Natural killer cell (primary cell): Measurements from ENCODE around the gene GALNT17. TPM values are rescaled to one million over a fixed set of nuclear protein-coding genes. Genes with fewer than 3 reads are reported as not detected.

Experiments used
- ATAC-seq, 3 donors: fragments of 150-1000 bp in 2 of 3; fragments of 200-7000 bp in 1 of 3; cut with Tn5 transposase; 1 replicate in 1 of 3; 2 replicates in 2 of 3; pipeline ENCODE4 v1.10.0; 2021; ENCODE audit warnings: mild to moderate bottlenecking in 2 of 3, moderate library complexity in 2 of 3
- DNase-seq, 2 donors: peaks; one replicate each; pipeline versions ENCODE4 v3.0.0 to v3.0.0-alpha.2; 2013 to 2021; ENCODE audit warnings: mixed read lengths in 1 of 2
- H3K27ac ChIP-seq: one replicate; pipeline ENCODE4 v1.5.1; 2013; ENCODE audit warnings: mild to moderate bottlenecking, low read length
- H3K27me3 ChIP-seq: one replicate; pipeline ENCODE4 v1.6.1; 2013; ENCODE audit warnings: low read length; ENCODE audit not compliant: control insufficient read depth, insufficient read depth
- H3K36me3 ChIP-seq: one replicate; pipeline ENCODE4 v1.6.1; 2013; ENCODE audit warnings: low read length; ENCODE audit not compliant: control insufficient read depth, insufficient read depth
- H3K4me1 ChIP-seq: one replicate; pipeline ENCODE4 v1.6.1; 2013; ENCODE audit warnings: low read length; ENCODE audit not compliant: control insufficient read depth, insufficient read depth
- H3K4me3 ChIP-seq: one replicate; pipeline ENCODE4 v1.5.1; 2013; ENCODE audit warnings: low read length
- H3K9me3 ChIP-seq: one replicate; pipeline ENCODE4 v1.6.1; 2013; ENCODE audit warnings: low read length; ENCODE audit not compliant: control insufficient read depth, insufficient read depth
- H3K27ac Mint-ChIP-seq, 2 donors: one replicate each; pipeline ENCODE4 v1.8.0; 2022; ENCODE audit warnings: mild to moderate bottlenecking in 2 of 2, mixed read lengths in 2 of 2, moderate library complexity in 1 of 2
- H3K27me3 Mint-ChIP-seq, 2 donors: one replicate each; pipeline ENCODE4 v1.8.0; 2022; ENCODE audit warnings: low read depth in 2 of 2, mixed read lengths in 2 of 2
- H3K36me3 Mint-ChIP-seq: one replicate; pipeline ENCODE4 v1.8.0; 2022; ENCODE audit warnings: mixed read lengths
- H3K4me1 Mint-ChIP-seq, 2 donors: one replicate each; pipeline ENCODE4 v1.8.0; 2022; ENCODE audit warnings: mixed read lengths in 2 of 2
- H3K4me3 Mint-ChIP-seq: one replicate; pipeline ENCODE4 v1.8.0; 2022; ENCODE audit warnings: mild to moderate bottlenecking, moderate library complexity, mixed read lengths
- H3K9me3 Mint-ChIP-seq, 2 donors: one replicate each; pipeline ENCODE4 v1.8.0; 2022; ENCODE audit warnings: mixed read lengths in 2 of 2
- CTCF ChIP-seq: fragments of 200-600 bp; IDR thresholded peaks from one replicate; pipeline ENCODE4 v1.8.0; 2022; ENCODE audit warnings: antibody characterized with exemption
- WGBS: methylation state at CpG from one replicate; pipeline ENCODE4 v1.1.7; 2013; ENCODE audit warnings: missing lambda C conversion rate; ENCODE audit not compliant: insufficient coverage; 5-methylcytosine and 5-hydroxymethylcytosine counted together
- intact Hi-C: fragments of 100-400 bp; cut with micrococcal nuclease; formaldehyde crosslinking; loops from one replicate; pipeline ENCODE4 v1.14.2; 2022
- total RNA-seq, 4 donors: library from RNA; stranded (reverse); fragments of 120-200 nt in 1 of 4; gene quantifications; one replicate each; pipeline versions ENCODE4 v1.2.3 to v1.2.4, GENCODE V29; 2013 to 2022

GALNT17 gene
- total RNA-seq, 3 donors from 2014 or later (not counting 1 experiment from before 2014, with no cell fraction given) = not detected

GRCh38 chr7:71511361-71511807 is 379.4 kb downstream of the GALNT17 start:
- ATAC-seq (no peak), DNase-seq (no peak)
- Mint-ChIP-seq H3K4me3 (no peak overlapping the region), H3K9me3 (peaks cover 4 to 10% of the 10 kb centered on the region in 2 donors), H3K4me1 (no peaks in the 10 kb centered on the region), H3K36me3 (no peaks in the 10 kb centered on the region), H3K27me3 (no peaks in the 10 kb centered on the region), H3K27ac (no peak overlapping the region)
- no peaks in the 10 kb centered on the region for H3K36me3 ChIP-seq
- H3K27me3 ChIP-seq = no peaks in the 10 kb centered on the region
- H3K9me3 ChIP-seq = no peaks in the 10 kb centered on the region
- H3K4me1 ChIP-seq = no peaks in the 10 kb centered on the region
- H3K27ac ChIP-seq = no peak overlapping the region
- intact Hi-C loops = no loop called here
- no peak for TF ChIP-seq CTCF
- H3K4me3 ChIP-seq = no peak overlapping the region
- WGBS = 73% methylated on average over 3 of the region's 3 CpGs

GRCh38 chr7:71517940-71518699 is 386.2 kb downstream of the GALNT17 start:
- no peak for TF ChIP-seq CTCF
- Histone ChIP-seq H3K27ac (no peak overlapping the region), H3K4me1 (no peaks in the 10 kb centered on the region), H3K27me3 (no peaks in the 10 kb centered on the region), H3K36me3 (no peaks in the 10 kb centered on the region), H3K9me3 (peaks cover 16% of the 10 kb centered on the region), H3K4me3 (no peak overlapping the region)
- intact Hi-C loops = no loop called here
- Mint-ChIP-seq H3K9me3 (peaks cover 5 to 34% of the 10 kb centered on the region in 2 donors), H3K4me3 (no peak overlapping the region), H3K36me3 (no peaks in the 10 kb centered on the region), H3K4me1 (no peaks in the 10 kb centered on the region), H3K27me3 (no peaks in the 10 kb centered on the region), H3K27ac (no peak overlapping the region)
- DNase-seq = no peak
- no peak for ATAC-seq
- WGBS = 80% methylated on average over 6 of the region's 7 CpGs

GRCh38 chr7:71518880-71519279 is 386.9 kb downstream of the GALNT17 start:
- Mint-ChIP-seq H3K36me3 (no peaks in the 10 kb centered on the region), H3K27ac (no peak overlapping the region), H3K4me1 (no peaks in the 10 kb centered on the region), H3K9me3 (peaks cover 5 to 34% of the 10 kb centered on the region in 2 donors), H3K27me3 (no peaks in the 10 kb centered on the region), H3K4me3 (no peak overlapping the region)
- Histone ChIP-seq H3K36me3 (no peaks in the 10 kb centered on the region), H3K4me3 (no peak overlapping the region), H3K27me3 (no peaks in the 10 kb centered on the region), H3K27ac (no peak overlapping the region), H3K4me1 (no peaks in the 10 kb centered on the region), H3K9me3 (peaks cover 16% of the 10 kb centered on the region)
- intact Hi-C loops = no loop called here
- no peak for TF ChIP-seq CTCF
- 100% methylated on average over 1 of the region's 2 CpGs for WGBS
- ATAC-seq (no peak), DNase-seq (no peak)

- Mint-ChIP-seq H3K27ac (no peak overlapping the region), H3K36me3 (no peaks in the 10 kb centered on the region), H3K27me3 (no peaks in the 10 kb centered on the region), H3K9me3 (peaks cover 5 to 24% of the 10 kb centered on the region in 2 donors), H3K4me1 (no peaks in the 10 kb centered on the region), H3K4me3 (no peak overlapping the region)
- peaks cover 15% of the 10 kb centered on the region for H3K9me3 ChIP-seq
- intact Hi-C loops = no loop called here
- no peaks in the 10 kb centered on the region for H3K36me3 ChIP-seq
- no peak overlapping the region for H3K27ac ChIP-seq
- DNase-seq (no peak), ATAC-seq (no peak)
- H3K4me3 ChIP-seq = no peak overlapping the region
- 83% methylated on average over 5 of the region's 5 CpGs for WGBS
- no peaks in the 10 kb centered on the region for H3K27me3 ChIP-seq
- TF ChIP-seq CTCF = no peak
- H3K4me1 ChIP-seq = no peaks in the 10 kb centered on the region
Observed at GRCh38 chr7:71521506-71521905, 389.6 kb downstream of the GALNT17 start.
